GM23338 (cell line): ENCODE measurements around the gene DIAPH3. TPM values are rescaled to one million over a fixed set of nuclear protein-coding genes. Genes with fewer than 3 reads are reported as not detected.

Experiments used
- ATAC-seq: fragments of 200-7000 bp; cut with Tn5 transposase; 3 replicates; pipeline ENCODE4 v1.9.1; 2020
- DNase-seq: peaks from one replicate; pipeline ENCODE4 v3.0.0-alpha.2; 2015; ENCODE audit warnings: low spot score
- H2AFZ ChIP-seq: fragments of 200-600 bp; sonication (generic); 2 replicates; pipeline ENCODE4 v1.8.0; 2016; ENCODE audit warnings: antibody characterized with exemption, mild to moderate bottlenecking, moderate library complexity
- H3F3A ChIP-seq: fragments of 200-600 bp; sonication (generic); replicated peaks from 2 replicates; pipeline ENCODE4 v1.8.0; 2017; ENCODE audit warnings: antibody characterized with exemption, mixed run types, low read depth
- H3K27ac ChIP-seq: fragments of 200-600 bp; sonication (generic); 2 replicates; pipeline ENCODE4 v1.6.1; 2016; ENCODE audit warnings: low read depth
- H3K27me3 ChIP-seq: fragments of 200-600 bp; sonication (generic); 2 replicates; pipeline ENCODE4 v1.8.0; 2016; ENCODE audit warnings: mild to moderate bottlenecking, mixed run types, moderate library complexity; ENCODE audit not compliant: insufficient read depth
- H3K36me3 ChIP-seq: fragments of 200-600 bp; sonication (generic); 2 replicates; pipeline ENCODE4 v1.8.0; 2016; ENCODE audit warnings: mild to moderate bottlenecking; ENCODE audit not compliant: insufficient read depth
- H3K4me1 ChIP-seq: fragments of 200-600 bp; sonication (generic); 2 replicates; pipeline ENCODE4 v1.8.0; 2016; ENCODE audit warnings: mild to moderate bottlenecking, moderate library complexity; ENCODE audit not compliant: insufficient read depth
- H3K4me2 ChIP-seq: fragments of 200-600 bp; sonication (generic); 2 replicates; pipeline ENCODE4 v1.7.1; 2017; ENCODE audit warnings: mixed run types
- H3K4me3 ChIP-seq: fragments of 200-600 bp; sonication (generic); 2 replicates; pipeline ENCODE4 v1.6.1; 2016; ENCODE audit warnings: mixed run types
- H3K79me2 ChIP-seq: fragments of 200-600 bp; sonication (generic); replicated peaks from 2 replicates; pipeline ENCODE4 v1.8.0; 2017; ENCODE audit warnings: mild to moderate bottlenecking; ENCODE audit not compliant: insufficient read depth
- H3K9me2 ChIP-seq: fragments of 200-600 bp; sonication (generic); 2 replicates; pipeline ENCODE4 v1.8.0; 2017; ENCODE audit not compliant: insufficient read depth
- H4K20me1 ChIP-seq: fragments of 200-600 bp; sonication (generic); replicated peaks from 2 replicates; pipeline ENCODE4 v1.8.0; 2017; ENCODE audit warnings: mild to moderate bottlenecking; ENCODE audit not compliant: insufficient read depth
- H3K27ac Mint-ChIP-seq: 2 replicates; pipeline ENCODE4 v1.8.0; 2020; ENCODE audit warnings: inconsistent platforms, mild to moderate bottlenecking, moderate library complexity, mixed read lengths
- H3K27me3 Mint-ChIP-seq: 3 replicates; pipeline ENCODE4 v1.8.0; 2022; ENCODE audit warnings: low read depth, mild to moderate bottlenecking, moderate library complexity, mixed read lengths, inconsistent platforms; ENCODE audit not compliant: insufficient read depth, poor library complexity
- H3K36me3 Mint-ChIP-seq: 3 replicates; pipeline ENCODE4 v1.8.0; 2021; ENCODE audit warnings: low read depth, mild to moderate bottlenecking, inconsistent platforms, moderate library complexity, mixed read lengths
- H3K4me1 Mint-ChIP-seq: 3 replicates; pipeline ENCODE4 v1.8.0; 2020; ENCODE audit warnings: mild to moderate bottlenecking, inconsistent platforms, mixed read lengths
- H3K4me3 Mint-ChIP-seq: 3 replicates; pipeline ENCODE4 v1.8.0; 2021; ENCODE audit warnings: moderate library complexity, mild to moderate bottlenecking, inconsistent platforms, mixed read lengths
- H3K9me3 Mint-ChIP-seq: 3 replicates; pipeline ENCODE4 v1.8.0; 2020; ENCODE audit warnings: moderate library complexity, mild to moderate bottlenecking, inconsistent platforms, mixed read lengths
- CREB1 ChIP-seq: fragments of 250-450 bp; sonication (Bioruptor Pico); IDR thresholded peaks from 2 replicates; pipeline ENCODE4 v1.5.0; 2020; ENCODE audit warnings: low read depth, mild to moderate bottlenecking, moderate library complexity
- CTCF ChIP-seq, 2 experiments: fragments of 200-600 bp in 1 of 2; sonication (generic) in 1 of 2; conservative IDR thresholded peaks; 2 replicates each; pipeline versions ENCODE4 v1.5.1 to v1.6.1; 2016 to 2017; ENCODE audit warnings: antibody characterized with exemption in 2 of 2, low read depth in 2 of 2, mild to moderate bottlenecking in 2 of 2, moderate library complexity in 1 of 2
- ETS1 ChIP-seq: IDR thresholded peaks from 2 replicates; pipeline ENCODE4 v1.6.1; 2016; ENCODE audit warnings: antibody characterized with exemption
- EZH2 ChIP-seq: fragments of 200-600 bp; sonication (generic); IDR thresholded peaks from one replicate; pipeline ENCODE4 v1.8.0; 2017; ENCODE audit warnings: antibody characterized with exemption, mild to moderate bottlenecking, low read depth; ENCODE audit not compliant: unreplicated experiment
- EZH2phosphoT487 ChIP-seq: fragments of 200-600 bp; sonication (generic); IDR thresholded peaks from one replicate; pipeline ENCODE4 v1.8.1; 2018; ENCODE audit warnings: antibody characterized with exemption; ENCODE audit not compliant: unreplicated experiment
- JUNB ChIP-seq: IDR thresholded peaks from one replicate; pipeline ENCODE4 v1.6.1; 2016; ENCODE audit warnings: antibody characterized with exemption; ENCODE audit not compliant: unreplicated experiment
- NANOG ChIP-seq: IDR thresholded peaks from 2 replicates; pipeline ENCODE4 v1.6.1; 2016; ENCODE audit warnings: antibody characterized with exemption, borderline replicate concordance
- POLR2AphosphoS5 ChIP-seq: IDR thresholded peaks from 2 replicates; pipeline ENCODE4 v1.6.1; 2016; ENCODE audit warnings: antibody characterized with exemption, low read depth
- REST ChIP-seq: IDR thresholded peaks from one replicate; pipeline ENCODE4 v1.6.1; 2018; ENCODE audit warnings: antibody characterized with exemption; ENCODE audit not compliant: unreplicated experiment
- STAT1 ChIP-seq: IDR thresholded peaks from one replicate; pipeline ENCODE4 v1.6.1; 2016; ENCODE audit warnings: antibody characterized with exemption; ENCODE audit not compliant: unreplicated experiment
- ZNF114 ChIP-seq: fragments of 250-450 bp; sonication (Bioruptor Pico); IDR thresholded peaks from 2 replicates; pipeline ENCODE4 v1.5.0; 2020; ENCODE audit warnings: mild to moderate bottlenecking, moderate library complexity
- ZNF331 ChIP-seq: fragments of 250-450 bp; sonication (Bioruptor Pico); IDR thresholded peaks from 2 replicates; pipeline ENCODE4 v1.5.0; 2020; ENCODE audit warnings: low read depth, mild to moderate bottlenecking, moderate library complexity
- ZNF462 ChIP-seq: fragments of 250-450 bp; sonication (Bioruptor Pico); IDR thresholded peaks from 2 replicates; pipeline ENCODE4 v1.5.0; 2020; ENCODE audit warnings: mild to moderate bottlenecking, moderate library complexity
- polyA plus RNA-seq: library from polyadenylated mRNA; unstranded; fragments of >200 nt; fragmentation: Nextera tagmentation; extraction: Ambion mirVana; gene quantifications from 2 replicates; pipeline ENCODE4 v1.2.1, GENCODE V29; 2016
- total RNA-seq: library from RNA; depleted of rRNA; stranded (reverse); fragments of >200 nt; shearing (Covaris generic); gene quantifications from 2 replicates; pipeline ENCODE4 v1.2.3, GENCODE V29; 2014

DIAPH3 gene
- total and polyA plus RNA-seq, 2 experiments from 2014 or later: 23.4 to 30.2 TPM

GRCh38 chr13:59774491-59774971 is 389.2 kb downstream of the DIAPH3 start:
- Histone ChIP-seq H3K27me3 (no peaks in the 10 kb centered on the region), H3K27ac (no peak overlapping the region), H3F3A (no peaks in the 10 kb centered on the region), H3K4me2 (no peak overlapping the region), H4K20me1 (no peaks in the 10 kb centered on the region), H3K36me3 (no peaks in the 10 kb centered on the region), H3K9me2 (no peaks in the 10 kb centered on the region), H3K4me1 (no peaks in the 10 kb centered on the region), H3K4me3 (no peak overlapping the region), H3K79me2 (no peaks in the 10 kb centered on the region), H2AFZ (no peak overlapping the region)
- TF ChIP-seq NANOG (no peak), POLR2AphosphoS5 (no peak), CTCF (conservative IDR thresholded peaks at IDR 0.05; ENCODE audit: low read depth in 2 of 2) (no peak), ETS1 (no peak), EZH2 (no peak), ZNF462 (CRISPR knock-in tag) (no peak), ZNF114 (CRISPR knock-in tag) (no peak), STAT1 (no peak), REST (no peak), ZNF331 (CRISPR knock-in tag) (no peak), JUNB (no peak), EZH2phosphoT487 (no peak), CREB1 (no peak)
- DNase-seq: peak; percentile 30
- Mint-ChIP-seq H3K4me1 (peaks cover under 1% of the 10 kb centered on the region), H3K9me3 (no peaks in the 10 kb centered on the region), H3K27me3 (no peaks in the 10 kb centered on the region), H3K4me3 (no peak overlapping the region), H3K27ac (no peak overlapping the region), H3K36me3 (no peaks in the 10 kb centered on the region)
- ATAC-seq: no peak
